Suprapubic skin (tissue), 4 donors: ENCODE results near the gene AUTS2. TPM values are rescaled to one million over a fixed set of nuclear protein-coding genes. Genes with fewer than 3 reads are reported as not detected.
A peak's percentile ranks its signal among the peaks of the same experiment; 100 is the strongest.

Experiments
- DNase-seq, 2 donors: peaks; one replicate each; pipeline ENCODE4 v3.0.0-alpha.2; 2019; ENCODE audit warnings: low spot score in 2 of 2
- H3K27ac ChIP-seq: fragments of 200-600 bp; sonication (generic); one replicate; pipeline ENCODE4 v1.5.1; 2019
- H3K27me3 ChIP-seq: fragments of 200-600 bp; sonication (generic); one replicate; pipeline ENCODE4 v1.5.1; 2019
- H3K36me3 ChIP-seq: fragments of 200-600 bp; sonication (generic); one replicate; pipeline ENCODE4 v1.5.1; 2019
- H3K4me1 ChIP-seq: fragments of 200-600 bp; sonication (generic); one replicate; pipeline ENCODE4 v1.5.1; 2019
- H3K4me3 ChIP-seq: fragments of 200-600 bp; sonication (generic); one replicate; pipeline ENCODE4 v1.5.1; 2019; ENCODE audit warnings: mild to moderate bottlenecking
- H3K9me3 ChIP-seq: fragments of 200-600 bp; sonication (generic); one replicate; pipeline ENCODE4 v1.5.1; 2019
- CTCF ChIP-seq, 2 donors: fragments of 200-600 bp in 1 of 2; fragments of 450-650 bp in 1 of 2; sonication (generic) in 1 of 2; IDR thresholded peaks; one replicate each; pipeline ENCODE4 v1.5.1; 2016 to 2019; ENCODE audit warnings: antibody characterized with exemption in 2 of 2, mild to moderate bottlenecking in 1 of 2, moderate library complexity in 1 of 2
- EP300 ChIP-seq: sonication (generic); formaldehyde crosslinking; IDR thresholded peaks from one replicate; pipeline ENCODE4 v1.6.1; 2017; ENCODE audit warnings: antibody characterized with exemption
- POLR2A ChIP-seq, 2 donors: fragments of 450-650 bp; IDR thresholded peaks; one replicate each; pipeline ENCODE4 v1.6.1; 2017; ENCODE audit warnings: antibody characterized with exemption in 2 of 2, mild to moderate bottlenecking in 2 of 2, moderate library complexity in 2 of 2
- POLR2AphosphoS5 ChIP-seq, 3 donors: sonication (generic); formaldehyde crosslinking; IDR thresholded peaks; one replicate each; pipeline ENCODE4 v1.6.1; 2017; ENCODE audit warnings: antibody characterized with exemption in 3 of 3
- WGBS: methylation state at CpG from one replicate; pipeline ENCODE4 v1.1.5; 2018; 5-methylcytosine and 5-hydroxymethylcytosine counted together
- total RNA-seq, 4 donors: library from RNA; depleted of rRNA; stranded (reverse); fragments of >200 nt; gene quantifications; one replicate each; pipeline ENCODE4 v1.1.0, GENCODE V29; 2016

The AUTS2 gene
- total RNA-seq, 4 donors from 2014 or later = 31.0 to 102 (median 56.4) TPM

GRCh38 chr7:69811476-69812308 lies 213.4 kb downstream of the AUTS2 start:
- Histone ChIP-seq H3K4me1 (peaks cover 17% of the 10 kb centered on the region), H3K4me3 (no peak overlapping the region), H3K9me3 (no peaks in the 10 kb centered on the region), H3K36me3 (no peaks in the 10 kb centered on the region), H3K27ac (no peak overlapping the region), H3K27me3 (no peaks in the 10 kb centered on the region)
- 89% methylated on average over 7 of the region's 7 CpGs for WGBS
- no peak for DNase-seq
- no peak for TF ChIP-seq POLR2A (IDR thresholded peaks at IDR 0.05)

- no peak overlapping the region for H3K4me3 ChIP-seq
- DNase-seq = no peak
- no peak overlapping the region for H3K27ac ChIP-seq
- peaks cover 24% of the 10 kb centered on the region for H3K4me1 ChIP-seq
- H3K9me3 ChIP-seq = no peaks in the 10 kb centered on the region
- no peaks in the 10 kb centered on the region for H3K36me3 ChIP-seq
- 87% methylated on average over 1 of the region's 1 CpG for WGBS
- no peak for TF ChIP-seq CTCF (IDR thresholded peaks at IDR 0.05)
- no peak for TF ChIP-seq POLR2AphosphoS5 (IDR thresholded peaks at IDR 0.05)
- no peak for TF ChIP-seq POLR2A (IDR thresholded peaks at IDR 0.05)
- no peak for TF ChIP-seq EP300
- H3K27me3 ChIP-seq = no peaks in the 10 kb centered on the region
These were observed 214.5 kb downstream of the AUTS2 start for GRCh38 chr7:69812756-69813155.

GRCh38 chr7:69813637-69814240 lies 215.5 kb downstream of the AUTS2 start:
- DNase-seq = no peak
- TF ChIP-seq CTCF (IDR thresholded peaks at IDR 0.05) = no peak
- TF ChIP-seq EP300 = no peak
- no peak for TF ChIP-seq POLR2A (IDR thresholded peaks at IDR 0.05)
- TF ChIP-seq POLR2AphosphoS5 (IDR thresholded peaks at IDR 0.05) = no peak
- H3K27me3 ChIP-seq = no peaks in the 10 kb centered on the region
- H3K36me3 ChIP-seq = no peaks in the 10 kb centered on the region
- H3K27ac ChIP-seq = peak overlapping the region; percentile 2
- H3K9me3 ChIP-seq = no peaks in the 10 kb centered on the region
- H3K4me3 ChIP-seq = no peak overlapping the region
- H3K4me1 ChIP-seq = peaks cover 24% of the 10 kb centered on the region

GRCh38 chr7:69814421-69814962 lies 216.2 kb downstream of the AUTS2 start:
- TF ChIP-seq EP300 = no peak
- TF ChIP-seq POLR2A (IDR thresholded peaks at IDR 0.05) = no peak
- TF ChIP-seq POLR2AphosphoS5 (IDR thresholded peaks at IDR 0.05) = no peak
- TF ChIP-seq CTCF (IDR thresholded peaks at IDR 0.05) = no peak
- DNase-seq = no peak
- Histone ChIP-seq H3K4me1 (peaks cover 24% of the 10 kb centered on the region), H3K36me3 (no peaks in the 10 kb centered on the region), H3K4me3 (no peak overlapping the region), H3K27me3 (no peaks in the 10 kb centered on the region), H3K27ac (peak overlapping the region; percentile 2), H3K9me3 (no peaks in the 10 kb centered on the region)
- WGBS = 35% methylated on average over 13 of the region's 14 CpGs

GRCh38 chr7:69816501-69816900 lies 218.2 kb downstream of the AUTS2 start:
- DNase-seq = no peak
- TF ChIP-seq POLR2A (IDR thresholded peaks at IDR 0.05) (no peak), EP300 (no peak), CTCF (IDR thresholded peaks at IDR 0.05) (no peak), POLR2AphosphoS5 (IDR thresholded peaks at IDR 0.05) (no peak)
- Histone ChIP-seq H3K4me3 (no peak overlapping the region), H3K27me3 (no peaks in the 10 kb centered on the region), H3K9me3 (no peaks in the 10 kb centered on the region), H3K4me1 (peaks cover 24% of the 10 kb centered on the region), H3K36me3 (no peaks in the 10 kb centered on the region), H3K27ac (no peak overlapping the region)
- 95% methylated on average over 3 of the region's 3 CpGs for WGBS
